HK-2 (cell line): Measurements from ENCODE around the gene RBM22.
"Not testable (repeated sequence)": the region's sequence is repeated elsewhere in the genome, so short reads cannot be mapped to it uniquely, and the experiment has no call there.

Experiments
- DNase-seq: peaks from one replicate; pipeline ENCODE4 v3.0.0-alpha.2; 2018; ENCODE audit not compliant: unreplicated experiment

Gene RBM22

GRCh38 chr5:150700594-150701377, at the start of gene RBM22:
TSS of gene RBM22 (minus strand) at chr5:150701062. CDS start at chr5:150700985, 77 bp downstream.
- DNase-seq: peak; percentile 77

- no peak for DNase-seq
These were observed 49.6 kb upstream of the RBM22 start for GRCh38 chr5:150750469-150750868.

GRCh38 chr5:150743142-150743488, 42.3 kb upstream of the RBM22 start:
- DNase-seq: not testable (repeated sequence)

- not testable (repeated sequence) for DNase-seq
These were observed 41.7 kb upstream of the RBM22 start for GRCh38 chr5:150742455-150743141.

GRCh38 chr5:150740992-150741391, 40.1 kb upstream of the RBM22 start:
- DNase-seq: no peak

- no peak for DNase-seq
These were observed 38.0 kb upstream of the RBM22 start for GRCh38 chr5:150738862-150739261.

- no peak for DNase-seq
These were observed 33.9 kb upstream of the RBM22 start for GRCh38 chr5:150734579-150735384.

GRCh38 chr5:150731669-150732242, 30.9 kb upstream of the RBM22 start:
- DNase-seq: no peak

GRCh38 chr5:150729859-150730258, 29.0 kb upstream of the RBM22 start:
- DNase-seq: no peak

- DNase-seq: no peak
These were observed 23.0 kb upstream of the RBM22 start for GRCh38 chr5:150723845-150724244.

- DNase-seq: no peak
These were observed 9.3 kb upstream of the RBM22 start for GRCh38 chr5:150710165-150710564.

GRCh38 chr5:150706776-150707390, 6.0 kb upstream of the RBM22 start:
- DNase-seq: no peak

- no peak for DNase-seq
These were observed 2.9 kb upstream of the RBM22 start for GRCh38 chr5:150703762-150704161.

GRCh38 chr5:150700246-150700593, 642 bp downstream of the RBM22 start:
- DNase-seq: no peak

GRCh38 chr5:150694612-150695011, 6.2 kb downstream of the RBM22 start:
- DNase-seq: no peak

- no peak for DNase-seq
These were observed 8.6 kb downstream of the RBM22 start for GRCh38 chr5:150692276-150692675.

- no peak for DNase-seq
These were observed 10.1 kb downstream of the RBM22 start for GRCh38 chr5:150690760-150691159.

- DNase-seq: no peak
These were observed 11.7 kb downstream of the RBM22 start for GRCh38 chr5:150689120-150689519.

GRCh38 chr5:150676578-150676977, 24.3 kb downstream of the RBM22 start:
- no peak for DNase-seq

- DNase-seq: no peak
These were observed 25.8 kb downstream of the RBM22 start for GRCh38 chr5:150675069-150675468.

- no peak for DNase-seq
These were observed 26.5 kb downstream of the RBM22 start for GRCh38 chr5:150674341-150674821.

- no peak for DNase-seq
These were observed 28.0 kb downstream of the RBM22 start for GRCh38 chr5:150672884-150673275.
